RPMI7951 (cell line): ENCODE measurements around the gene C1orf74. TPM values are rescaled to one million over a fixed set of nuclear protein-coding genes. Genes with fewer than 3 reads are reported as not detected.
"Not testable (repeated sequence)": the region's sequence is repeated elsewhere in the genome, so short reads cannot be mapped to it uniquely, and the experiment has no call there.

Source experiments
- DNase-seq: peaks from one replicate; pipeline ENCODE4 v3.0.0-alpha.2; 2012; ENCODE audit warnings: low read depth
- total RNA-seq: library from RNA; depleted of rRNA; stranded (reverse); fragments of >200 nt; shearing (Covaris generic); gene quantifications from 2 replicates; pipeline ENCODE4 v1.2.3, GENCODE V29; 2014

C1orf74 gene
- total RNA-seq, 1 experiment from 2014 or later, result 4.0 TPM

GRCh38 chr1:209805875-209806760, 21.8 kb upstream of the C1orf74 start, which contains the start of gene IRF6:
Gene IRF6 (minus strand): TSS chr1:209806142. CDS start chr1:209801413, 4,729 bp downstream.
- peak; percentile 71 for DNase-seq

- no peak for DNase-seq
Observed at GRCh38 chr1:209805341-209805781, 21.0 kb upstream of the C1orf74 start.

GRCh38 chr1:209803568-209803967, 19.2 kb upstream of the C1orf74 start:
- no peak for DNase-seq

GRCh38 chr1:209802780-209803152, 18.4 kb upstream of the C1orf74 start:
- DNase-seq, result no peak

- DNase-seq, result no peak
Observed at GRCh38 chr1:209802117-209802779, 17.9 kb upstream of the C1orf74 start.

- peak; percentile 16 for DNase-seq
Observed at GRCh38 chr1:209800984-209801834, 16.9 kb upstream of the C1orf74 start.

GRCh38 chr1:209797978-209798639, 13.8 kb upstream of the C1orf74 start:
- DNase-seq, result peak; percentile 6

DNA sequence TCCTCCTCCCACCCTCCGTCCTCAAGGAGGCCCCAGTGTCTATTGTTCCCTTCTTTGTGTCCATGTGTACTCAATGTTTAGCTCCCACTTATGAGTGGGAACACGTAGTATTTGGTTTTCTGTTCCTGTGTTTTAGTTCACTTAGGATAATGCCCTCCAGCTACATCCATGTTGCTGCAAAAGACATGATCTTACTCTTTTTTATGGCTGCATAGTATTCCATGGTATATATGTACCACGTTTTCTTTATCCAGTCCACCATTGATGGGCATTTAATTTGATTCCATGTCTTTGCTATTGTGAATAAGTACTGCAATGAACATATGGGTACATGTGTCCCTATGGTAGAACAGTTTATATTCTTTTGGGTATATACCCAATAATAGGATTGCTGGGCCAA, 9.4 kb upstream of the C1orf74 start:
- not testable (repeated sequence) for DNase-seq

GRCh38 chr1:209791920-209792319, 7.6 kb upstream of the C1orf74 start:
- DNase-seq, result no peak

- no peak for DNase-seq
Observed at GRCh38 chr1:209790286-209791193, 6.2 kb upstream of the C1orf74 start.

GRCh38 chr1:209789245-209789644, 4.9 kb upstream of the C1orf74 start:
- no peak for DNase-seq

DNA sequence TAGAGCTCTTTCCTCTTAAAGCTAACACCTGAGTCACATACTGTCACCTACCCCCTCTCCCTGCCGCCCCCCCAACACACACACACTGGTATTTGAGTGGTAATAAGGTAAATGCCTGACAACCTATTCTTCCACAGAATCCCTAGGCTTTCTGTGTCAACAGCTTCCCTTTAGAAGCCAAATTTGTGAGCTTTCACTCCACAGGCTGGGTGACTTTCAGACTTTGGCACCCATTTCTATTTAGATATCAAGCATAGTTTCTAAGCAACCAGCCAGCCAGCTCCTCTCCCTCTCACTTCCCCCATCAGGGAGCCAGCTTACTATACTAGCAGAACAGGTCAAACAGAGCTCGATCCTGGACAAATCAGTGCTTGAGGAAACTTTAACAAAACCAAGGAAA, 3.2 kb upstream of the C1orf74 start:
- DNase-seq, result no peak

DNA sequence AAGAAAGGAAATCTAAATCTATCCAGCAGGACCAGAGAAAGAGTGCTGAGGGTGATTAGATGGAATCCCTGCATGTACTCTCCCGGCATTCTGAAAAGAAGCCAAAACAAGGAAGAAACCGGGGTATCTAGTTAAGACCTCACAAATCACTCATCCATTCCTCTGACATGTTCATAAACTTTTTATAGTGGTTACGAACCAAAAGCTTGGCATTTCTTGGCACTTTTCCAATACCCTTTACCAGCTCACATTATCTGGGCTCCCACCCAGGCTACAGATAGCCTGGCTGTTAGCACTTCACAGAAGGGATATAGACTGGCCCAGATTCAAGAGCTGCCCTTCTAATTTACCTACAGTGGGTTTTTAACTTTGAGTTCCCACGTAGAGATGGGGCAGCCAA, 1.8 kb upstream of the C1orf74 start:
- DNase-seq, result no peak

GRCh38 chr1:209785592-209785991, 1.2 kb upstream of the C1orf74 start:
- DNase-seq, result no peak

DNA sequence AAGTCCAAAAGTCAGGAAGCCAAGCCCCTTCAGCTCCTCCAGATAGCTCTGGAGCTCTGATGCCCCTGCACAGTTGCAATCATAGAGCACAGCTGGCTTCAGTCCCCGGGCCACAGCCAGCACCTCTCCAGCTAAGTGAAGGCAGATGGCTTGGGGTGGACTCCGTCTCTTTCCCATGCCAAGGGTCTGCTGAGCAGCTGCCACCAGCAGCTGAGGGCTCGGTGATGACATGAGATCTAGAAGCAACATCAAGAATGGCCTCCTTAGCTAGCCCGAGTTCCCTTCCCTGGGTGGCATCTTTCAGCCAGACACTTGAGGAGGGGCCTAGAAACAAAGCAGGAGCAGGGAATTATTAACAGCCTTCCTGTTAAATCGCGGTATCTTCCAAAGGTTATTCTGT, 973 bp downstream of the C1orf74 start:
- no peak for DNase-seq

- DNase-seq, result no peak
Observed at GRCh38 chr1:209780268-209780667, 4.1 kb downstream of the C1orf74 start.

- no peak for DNase-seq
Observed at GRCh38 chr1:209778102-209778501, 6.3 kb downstream of the C1orf74 start.

DNA sequence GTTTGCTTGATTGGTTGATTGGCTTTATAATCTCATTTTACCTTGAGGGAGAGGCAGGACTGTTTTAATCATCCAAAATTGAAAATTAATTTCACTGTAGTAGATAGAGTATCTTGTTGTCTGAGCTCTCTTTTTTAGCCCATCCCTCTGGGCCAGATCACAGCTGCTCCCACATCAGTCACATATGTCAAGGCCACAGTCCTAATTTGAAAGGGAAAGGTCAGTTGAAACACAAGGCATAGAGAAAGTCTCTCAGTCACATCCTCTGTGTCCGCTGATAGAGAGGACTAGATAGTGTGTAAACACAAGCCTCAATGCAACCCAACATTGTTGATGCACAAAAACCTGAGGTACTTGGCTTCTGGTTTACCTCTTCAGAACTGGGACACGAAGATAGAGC, 6.8 kb downstream of the C1orf74 start:
- DNase-seq, result no peak

DNA sequence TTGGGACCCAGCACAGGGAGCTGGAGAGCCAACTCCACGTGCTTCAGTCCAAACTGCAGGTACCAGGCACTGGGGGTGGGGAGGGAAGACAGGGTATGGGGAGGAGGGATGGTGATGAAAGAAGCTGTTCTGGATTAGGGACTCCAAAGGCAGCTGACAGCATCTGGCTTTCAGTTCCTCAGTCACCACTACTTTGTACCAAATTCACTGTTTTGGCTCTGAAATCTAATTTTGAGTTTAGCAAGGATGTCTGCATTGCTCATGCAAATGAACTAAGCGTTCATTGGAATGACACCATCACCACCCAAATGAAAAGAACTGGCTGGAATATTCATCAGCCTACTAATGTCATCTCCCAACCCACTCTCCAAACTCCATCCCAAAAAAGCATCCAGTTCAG, 8.7 kb downstream of the C1orf74 start:
- no peak for DNase-seq

DNA sequence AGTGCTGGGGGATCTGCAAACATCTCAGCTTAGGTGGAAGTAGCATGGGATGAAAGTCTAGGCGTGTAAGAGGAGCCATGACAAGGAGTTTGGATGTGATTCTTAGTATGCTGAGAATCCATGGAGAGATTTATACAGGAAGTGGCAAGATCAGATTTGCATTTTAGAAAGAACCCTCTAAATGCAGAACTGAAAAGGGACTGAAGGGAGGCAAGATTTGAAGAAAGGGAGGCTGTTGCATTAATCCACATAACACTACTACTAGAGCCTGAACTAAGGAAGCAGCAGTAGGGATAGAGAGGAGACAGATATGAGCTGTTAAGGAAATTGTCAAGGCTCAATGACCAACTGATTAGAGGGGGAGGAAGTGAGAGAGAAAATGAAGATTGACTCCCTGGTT, 9.8 kb downstream of the C1orf74 start:
- DNase-seq, result no peak
